HEK293 (cell line): Measurements from ENCODE around the gene ERCC3.

Experiments used
- CTCF ChIA-PET: fragments of 350-600 bp; formaldehyde crosslinking; extraction: SDS; loops from one replicate; lab custom pipeline; 2021; ENCODE audit warnings: antibody characterized with exemption; lab: Yijun Ruan, JAX
- POLR2A ChIA-PET: fragments of 300-600 bp; formaldehyde crosslinking; extraction: SDS; loops from one replicate; lab custom pipeline; 2020; ENCODE audit warnings: antibody characterized with exemption, inconsistent platforms; lab: Yijun Ruan, JAX
- H3K27ac ChIP-seq: fragments of 200-500 bp; sonication (Bioruptor generic); 2 replicates; pipeline ENCODE4 v1.5.1; 2014; ENCODE audit warnings: low read depth, low read length, control low read depth, inconsistent platforms; ENCODE audit errors: extremely low read depth
- H3K36me3 ChIP-seq, 2 experiments: fragments of 200-500 bp in 1 of 2; sonication (Bioruptor generic) in 1 of 2; 1 replicate in 1 of 2; 2 replicates in 1 of 2; pipeline ENCODE4 v1.5.1; 2014 to 2017; ENCODE audit warnings: inconsistent platforms in 2 of 2, low read length in 2 of 2; ENCODE audit not compliant: control insufficient read depth in 2 of 2, insufficient read depth in 1 of 2
- H3K4me1 ChIP-seq: fragments of 200-500 bp; sonication (Bioruptor generic); 2 replicates; pipeline ENCODE4 v1.5.1; 2014; ENCODE audit warnings: mild to moderate bottlenecking, low read length, inconsistent platforms; ENCODE audit not compliant: control insufficient read depth, insufficient read depth
- H3K4me3 ChIP-seq: 2 replicates; pipeline ENCODE4 v1.5.1; 2011; ENCODE audit warnings: low read depth, mild to moderate bottlenecking, control low read depth, low read length, moderate library complexity
- H3K9me3 ChIP-seq: fragments of 200-500 bp; sonication (Bioruptor generic); 2 replicates; pipeline ENCODE4 v1.5.1; 2014; ENCODE audit warnings: low read depth, low read length, inconsistent platforms; ENCODE audit not compliant: control insufficient read depth, insufficient read depth
- AEBP2 ChIP-seq: fragments of 450-650 bp; formaldehyde crosslinking; IDR thresholded peaks from 2 replicates; pipeline ENCODE4 v1.5.1; 2016; ENCODE audit warnings: missing biosample characterization, missing genetic modification characterization, borderline replicate concordance
- EGR2 ChIP-seq: fragments of 450-650 bp; formaldehyde crosslinking; IDR thresholded peaks from 2 replicates; pipeline ENCODE4 v1.5.1; 2016; ENCODE audit warnings: low read depth, missing biosample characterization, missing genetic modification characterization
- FEZF1 ChIP-seq: fragments of 450-650 bp; formaldehyde crosslinking; IDR thresholded peaks from 2 replicates; pipeline ENCODE4 v1.5.1; 2016; ENCODE audit warnings: missing biosample characterization, missing genetic modification characterization
- INSM2 ChIP-seq: fragments of 450-650 bp; formaldehyde crosslinking; IDR thresholded peaks from 2 replicates; pipeline ENCODE4 v1.5.1; 2016; ENCODE audit warnings: missing biosample characterization, missing genetic modification characterization
- KLF10 ChIP-seq: fragments of 450-650 bp; IDR thresholded peaks from 2 replicates; pipeline ENCODE4 v1.5.1; 2018; ENCODE audit warnings: missing biosample characterization, mild to moderate bottlenecking, missing genetic modification characterization
- SALL2 ChIP-seq: fragments of 450-650 bp; formaldehyde crosslinking; IDR thresholded peaks from 2 replicates; pipeline ENCODE4 v1.5.0; 2017; ENCODE audit warnings: missing biosample characterization, mild to moderate bottlenecking, missing genetic modification characterization, borderline replicate concordance
- WT1 ChIP-seq: fragments of 450-650 bp; formaldehyde crosslinking; IDR thresholded peaks from 2 replicates; pipeline ENCODE4 v1.5.1; 2016; ENCODE audit warnings: missing biosample characterization, missing genetic modification characterization
- YY1 ChIP-seq: fragments of 450-650 bp; formaldehyde crosslinking; IDR thresholded peaks from 2 replicates; pipeline ENCODE4 v1.5.1; 2018; ENCODE audit warnings: missing biosample characterization, missing genetic modification characterization
- ZBTB17 ChIP-seq: fragments of 450-650 bp; formaldehyde crosslinking; IDR thresholded peaks from 2 replicates; pipeline ENCODE4 v1.5.1; 2016; ENCODE audit warnings: missing biosample characterization, missing genetic modification characterization
- ZNF174 ChIP-seq: fragments of 450-650 bp; formaldehyde crosslinking; IDR thresholded peaks from 2 replicates; pipeline ENCODE4 v1.5.0; 2017; ENCODE audit warnings: missing biosample characterization, mild to moderate bottlenecking, missing genetic modification characterization
- ZNF2 ChIP-seq: fragments of 450-650 bp; formaldehyde crosslinking; IDR thresholded peaks from 2 replicates; pipeline ENCODE4 v1.5.1; 2016; ENCODE audit warnings: missing biosample characterization, missing genetic modification characterization
- ZNF202 ChIP-seq: fragments of 450-650 bp; formaldehyde crosslinking; IDR thresholded peaks from 2 replicates; pipeline ENCODE4 v1.5.1; 2016; ENCODE audit warnings: missing biosample characterization, missing genetic modification characterization, borderline replicate concordance
- ZNF214 ChIP-seq: fragments of 450-650 bp; formaldehyde crosslinking; IDR thresholded peaks from 2 replicates; pipeline ENCODE4 v1.5.1; 2017; ENCODE audit warnings: missing biosample characterization, mild to moderate bottlenecking, missing genetic modification characterization, borderline replicate concordance
- ZNF23 ChIP-seq: fragments of 450-650 bp; formaldehyde crosslinking; IDR thresholded peaks from 2 replicates; pipeline ENCODE4 v1.5.1; 2016; ENCODE audit warnings: missing biosample characterization, missing genetic modification characterization, borderline replicate concordance
- ZNF324 ChIP-seq: fragments of 450-650 bp; formaldehyde crosslinking; IDR thresholded peaks from 2 replicates; pipeline ENCODE4 v1.5.1; 2016; ENCODE audit warnings: missing biosample characterization, missing genetic modification characterization
- ZNF335 ChIP-seq: fragments of 450-650 bp; formaldehyde crosslinking; conservative IDR thresholded peaks from 2 replicates; pipeline ENCODE4 v1.5.1; 2016; ENCODE audit warnings: missing biosample characterization, missing genetic modification characterization
- ZNF391 ChIP-seq: fragments of 450-650 bp; formaldehyde crosslinking; IDR thresholded peaks from 2 replicates; pipeline ENCODE4 v1.5.1; 2016; ENCODE audit warnings: low read depth, missing biosample characterization, missing genetic modification characterization, borderline replicate concordance
- ZNF423 ChIP-seq: fragments of 450-650 bp; formaldehyde crosslinking; IDR thresholded peaks from 2 replicates; pipeline ENCODE4 v1.5.1; 2016; ENCODE audit warnings: missing biosample characterization, missing genetic modification characterization
- ZNF426 ChIP-seq: fragments of 450-650 bp; formaldehyde crosslinking; IDR thresholded peaks from 2 replicates; pipeline ENCODE4 v1.5.1; 2017; ENCODE audit warnings: missing biosample characterization, missing genetic modification characterization, mild to moderate bottlenecking, inconsistent platforms, moderate library complexity
- ZNF433 ChIP-seq: fragments of 450-650 bp; formaldehyde crosslinking; IDR thresholded peaks from 2 replicates; pipeline ENCODE4 v1.5.1; 2016; ENCODE audit warnings: missing biosample characterization, missing genetic modification characterization, low read depth
- ZNF561 ChIP-seq: fragments of 450-650 bp; IDR thresholded peaks from 2 replicates; pipeline ENCODE4 v1.5.1; 2018; ENCODE audit warnings: missing biosample characterization, missing genetic modification characterization, borderline replicate concordance
- ZNF621 ChIP-seq: fragments of 450-650 bp; formaldehyde crosslinking; IDR thresholded peaks from 2 replicates; pipeline ENCODE4 v1.5.1; 2017; ENCODE audit warnings: missing biosample characterization, missing genetic modification characterization
- ZNF623 ChIP-seq: fragments of 450-650 bp; formaldehyde crosslinking; IDR thresholded peaks from 2 replicates; pipeline ENCODE4 v1.5.1; 2016; ENCODE audit warnings: missing biosample characterization, missing genetic modification characterization
- ZNF645 ChIP-seq: fragments of 450-650 bp; formaldehyde crosslinking; IDR thresholded peaks from 2 replicates; pipeline ENCODE4; 2016; ENCODE audit warnings: missing biosample characterization, missing genetic modification characterization
- ZNF664 ChIP-seq: fragments of 450-650 bp; formaldehyde crosslinking; IDR thresholded peaks from 2 replicates; pipeline ENCODE4 v1.5.1; 2016; ENCODE audit warnings: missing biosample characterization, missing genetic modification characterization
- ZNF701 ChIP-seq: fragments of 450-650 bp; formaldehyde crosslinking; IDR thresholded peaks from 2 replicates; pipeline ENCODE4 v1.5.1; 2016; ENCODE audit warnings: missing biosample characterization, missing genetic modification characterization
- TF ChIP-seq, protein P1 (sequence below): fragments of 450-650 bp; formaldehyde crosslinking; IDR thresholded peaks from 2 replicates; pipeline ENCODE4 v1.5.1; 2016; ENCODE audit warnings: missing biosample characterization, missing genetic modification characterization
- TF ChIP-seq, protein P2 (sequence below): fragments of 450-650 bp; formaldehyde crosslinking; IDR thresholded peaks from 2 replicates; pipeline ENCODE4 v1.5.1; 2017; ENCODE audit warnings: missing biosample characterization, missing genetic modification characterization

ERCC3 gene

DNA sequence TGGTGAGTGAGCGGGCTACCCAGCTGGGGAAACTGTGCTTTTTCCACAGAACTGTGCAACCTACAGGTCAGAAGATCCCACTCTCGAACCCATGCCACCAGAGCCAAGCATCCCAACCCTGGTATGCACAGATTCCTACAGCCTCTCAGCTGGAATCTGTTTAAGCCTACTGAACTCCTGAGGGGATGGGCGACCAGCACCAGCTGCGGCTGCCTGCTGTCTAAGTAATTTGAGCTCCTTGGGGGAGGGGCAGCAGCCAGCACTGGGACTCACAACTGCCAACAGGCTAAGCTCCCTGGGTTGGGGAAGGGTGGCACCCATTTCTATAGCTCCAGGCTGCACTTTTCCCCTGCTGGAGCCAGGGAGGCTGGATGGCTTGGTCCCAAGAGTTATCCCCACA is 85.6 kb downstream of the ERCC3 start:
- no peaks in the 10 kb centered on the region for H3K9me3 ChIP-seq
- no peaks in the 10 kb centered on the region for H3K36me3 ChIP-seq
- H3K4me3 ChIP-seq = no peak overlapping the region
- CTCF ChIA-PET = interaction anchor here (0.6 to 1.8 kb wide), 3 partner anchors 11 to 76 kb away, joined by 4 read pairs; no protein-coding TSS in a partner anchor
- peaks cover 8% of the 10 kb centered on the region for H3K4me1 ChIP-seq
- H3K27ac ChIP-seq = no peak overlapping the region
- POLR2A ChIA-PET = interaction anchor here (0.8 kb wide), 1 partner anchor 86 kb away, joined by 3 read pairs; the partner anchor contains the start of gene ERCC3
- TF ChIP-seq ZNF2 (tag by site-specific recombination) = no peak
- peak; percentile 42; the same call in 1 of the 2 replicates for TF ChIP-seq FEZF1 (tag by site-specific recombination)
- TF ChIP-seq ZNF214 (tag by site-specific recombination) = no peak
- no peak for TF ChIP-seq ZNF174 (tag by site-specific recombination)
- TF ChIP-seq SALL2 = no peak
- no peak for TF ChIP-seq ZNF621 (tag by site-specific recombination)
- no peak for TF ChIP-seq INSM2 (tag by site-specific recombination)
- no peak for TF ChIP-seq ZNF645 (tag by site-specific recombination)
- no peak for TF ChIP-seq WT1
- TF ChIP-seq YY1 (tag by site-specific recombination) = no peak
- TF ChIP-seq ZNF335 (tag by site-specific recombination) = no peak
- TF ChIP-seq, protein P1, sequence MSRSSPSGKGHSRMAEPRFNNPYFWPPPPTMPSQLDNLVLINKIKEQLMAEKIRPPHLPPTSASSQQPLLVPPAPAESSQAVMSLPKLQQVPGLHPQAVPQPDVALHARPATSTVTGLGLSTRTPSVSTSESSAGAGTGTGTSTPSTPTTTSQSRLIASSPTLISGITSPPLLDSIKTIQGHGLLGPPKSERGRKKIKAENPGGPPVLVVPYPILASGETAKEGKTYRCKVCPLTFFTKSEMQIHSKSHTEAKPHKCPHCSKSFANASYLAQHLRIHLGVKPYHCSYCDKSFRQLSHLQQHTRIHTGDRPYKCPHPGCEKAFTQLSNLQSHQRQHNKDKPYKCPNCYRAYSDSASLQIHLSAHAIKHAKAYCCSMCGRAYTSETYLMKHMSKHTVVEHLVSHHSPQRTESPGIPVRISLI (tag by site-specific recombination) = no peak
- TF ChIP-seq ZNF561 = peak; percentile 75; the same call in 1 of the 2 replicates
- TF ChIP-seq EGR2 (tag by site-specific recombination) = no peak
- TF ChIP-seq, protein P2, sequence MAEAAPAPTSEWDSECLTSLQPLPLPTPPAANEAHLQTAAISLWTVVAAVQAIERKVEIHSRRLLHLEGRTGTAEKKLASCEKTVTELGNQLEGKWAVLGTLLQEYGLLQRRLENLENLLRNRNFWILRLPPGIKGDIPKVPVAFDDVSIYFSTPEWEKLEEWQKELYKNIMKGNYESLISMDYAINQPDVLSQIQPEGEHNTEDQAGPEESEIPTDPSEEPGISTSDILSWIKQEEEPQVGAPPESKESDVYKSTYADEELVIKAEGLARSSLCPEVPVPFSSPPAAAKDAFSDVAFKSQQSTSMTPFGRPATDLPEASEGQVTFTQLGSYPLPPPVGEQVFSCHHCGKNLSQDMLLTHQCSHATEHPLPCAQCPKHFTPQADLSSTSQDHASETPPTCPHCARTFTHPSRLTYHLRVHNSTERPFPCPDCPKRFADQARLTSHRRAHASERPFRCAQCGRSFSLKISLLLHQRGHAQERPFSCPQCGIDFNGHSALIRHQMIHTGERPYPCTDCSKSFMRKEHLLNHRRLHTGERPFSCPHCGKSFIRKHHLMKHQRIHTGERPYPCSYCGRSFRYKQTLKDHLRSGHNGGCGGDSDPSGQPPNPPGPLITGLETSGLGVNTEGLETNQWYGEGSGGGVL = no peak
- TF ChIP-seq ZNF23 (tag by site-specific recombination) = no peak
- TF ChIP-seq ZNF701 (tag by site-specific recombination) = no peak
- TF ChIP-seq ZNF423 = peak; percentile 81
- no peak for TF ChIP-seq ZBTB17 (tag by site-specific recombination)
- no peak for TF ChIP-seq ZNF202
- TF ChIP-seq ZNF426 = no peak
- TF ChIP-seq ZNF433 (tag by site-specific recombination) = no peak
- TF ChIP-seq AEBP2 (tag by site-specific recombination) = no peak
- TF ChIP-seq ZNF391 (tag by site-specific recombination) = no peak
- TF ChIP-seq ZNF623 (tag by site-specific recombination) = no peak
- no peak for TF ChIP-seq ZNF664 (tag by site-specific recombination)
- no peak for TF ChIP-seq KLF10 (tag by site-specific recombination)
- no peak for TF ChIP-seq ZNF324 (tag by site-specific recombination)
